Activated CD8-positive, alpha-beta T cell treated with anti-CD3 and anti-CD28 coated beads for 36 hours (primary cell): ENCODE measurements around the gene AWAT2. TPM values are rescaled to one million over a fixed set of nuclear protein-coding genes. Genes with fewer than 3 reads are reported as not detected.

Experiments
- ATAC-seq: fragments of 200-7000 bp; cut with Tn5 transposase; one replicate; pipeline ENCODE4 v1.10.0; 2021; ENCODE audit warnings: mild to moderate bottlenecking, moderate library complexity
- CTCF ChIA-PET: fragments of 350-600 bp; sonication (Branson Sonifier 250); formaldehyde crosslinking; loops from one replicate; lab custom pipeline; 2021; ENCODE audit warnings: antibody characterized with exemption; lab: Charles Lee
- POLR2A ChIA-PET: fragments of 350-600 bp; sonication (Branson Sonifier 250); formaldehyde crosslinking; loops from one replicate; lab custom pipeline; 2021; ENCODE audit warnings: antibody characterized with exemption; lab: Charles Lee
- DNase-seq: peaks from one replicate; pipeline ENCODE4 v3.0.0-alpha.2; 2020
- H3K27ac Mint-ChIP-seq: one replicate; pipeline ENCODE4 v1.8.0; 2021; ENCODE audit warnings: mild to moderate bottlenecking, mixed read lengths
- H3K27me3 Mint-ChIP-seq: one replicate; pipeline ENCODE4 v1.8.0; 2021; ENCODE audit warnings: mixed read lengths
- H3K36me3 Mint-ChIP-seq: one replicate; pipeline ENCODE4 v1.8.0; 2021; ENCODE audit warnings: low read depth, mixed read lengths
- H3K4me1 Mint-ChIP-seq: one replicate; pipeline ENCODE4 v1.8.0; 2021; ENCODE audit warnings: low read depth, mixed read lengths
- H3K4me3 Mint-ChIP-seq: one replicate; pipeline ENCODE4 v1.8.0; 2021; ENCODE audit warnings: mild to moderate bottlenecking, moderate library complexity, mixed read lengths
- H3K9me3 Mint-ChIP-seq: one replicate; pipeline ENCODE4 v1.8.0; 2021; ENCODE audit warnings: mixed read lengths
- intact Hi-C: fragments of 100-400 bp; cut with micrococcal nuclease; formaldehyde crosslinking; loops from one replicate; pipeline ENCODE4 v1.10.0; 2022
- total RNA-seq, 2 experiments: library from RNA; stranded (reverse); gene quantifications; one replicate each; pipeline ENCODE4 v1.2.3, GENCODE V29; 2021
- TF ChIP-seq, protein P1 (sequence below): fragments of 200-600 bp; IDR thresholded peaks from one replicate; pipeline ENCODE4 v1.8.0; 2022; ENCODE audit warnings: antibody characterized with exemption, mild to moderate bottlenecking

Gene AWAT2
- total RNA-seq, 2 experiments from 2014 or later: not detected

DNA sequence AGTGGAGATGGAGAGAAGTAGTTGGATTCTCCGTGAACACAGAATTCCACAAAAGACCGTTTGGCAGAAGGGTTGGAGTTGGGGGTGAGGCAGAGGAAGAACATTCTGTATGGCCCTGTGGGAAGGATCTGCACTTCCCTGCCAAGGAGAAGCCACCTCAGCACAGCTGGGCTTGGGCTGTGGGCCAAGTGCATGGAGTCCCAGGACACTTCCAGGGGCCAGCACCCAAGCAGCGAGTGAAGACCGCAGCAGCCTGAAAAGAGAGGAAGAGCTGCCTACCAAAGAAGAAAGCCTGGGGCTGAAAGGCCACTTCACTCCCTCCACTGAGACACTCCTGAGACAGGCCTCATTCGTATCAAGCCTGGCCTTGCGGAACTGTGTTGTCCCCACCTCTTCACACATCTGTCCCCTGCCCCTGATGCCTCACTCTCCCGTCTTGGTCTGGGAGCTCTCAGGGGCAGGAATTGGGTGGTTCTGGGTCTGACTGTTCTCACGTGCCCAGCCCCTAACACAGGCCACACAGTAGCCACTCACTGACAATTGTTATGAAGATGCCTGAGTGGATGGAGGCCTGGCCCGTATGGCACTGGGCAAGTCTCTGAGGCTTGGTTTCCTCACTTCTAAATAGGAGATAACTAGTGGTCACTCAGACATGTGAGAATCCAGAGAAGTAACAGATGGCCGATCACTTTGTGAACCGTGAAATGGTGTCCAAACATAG lies 3.3 kb upstream of the AWAT2 start:
- H3K36me3 Mint-ChIP-seq: no peaks in the 10 kb centered on the region
- intact Hi-C loops: no loop called here
- no peak overlapping the region for H3K4me3 Mint-ChIP-seq
- CTCF ChIA-PET: no interaction called here
- H3K27ac Mint-ChIP-seq: no peak overlapping the region
- TF ChIP-seq, protein P1, sequence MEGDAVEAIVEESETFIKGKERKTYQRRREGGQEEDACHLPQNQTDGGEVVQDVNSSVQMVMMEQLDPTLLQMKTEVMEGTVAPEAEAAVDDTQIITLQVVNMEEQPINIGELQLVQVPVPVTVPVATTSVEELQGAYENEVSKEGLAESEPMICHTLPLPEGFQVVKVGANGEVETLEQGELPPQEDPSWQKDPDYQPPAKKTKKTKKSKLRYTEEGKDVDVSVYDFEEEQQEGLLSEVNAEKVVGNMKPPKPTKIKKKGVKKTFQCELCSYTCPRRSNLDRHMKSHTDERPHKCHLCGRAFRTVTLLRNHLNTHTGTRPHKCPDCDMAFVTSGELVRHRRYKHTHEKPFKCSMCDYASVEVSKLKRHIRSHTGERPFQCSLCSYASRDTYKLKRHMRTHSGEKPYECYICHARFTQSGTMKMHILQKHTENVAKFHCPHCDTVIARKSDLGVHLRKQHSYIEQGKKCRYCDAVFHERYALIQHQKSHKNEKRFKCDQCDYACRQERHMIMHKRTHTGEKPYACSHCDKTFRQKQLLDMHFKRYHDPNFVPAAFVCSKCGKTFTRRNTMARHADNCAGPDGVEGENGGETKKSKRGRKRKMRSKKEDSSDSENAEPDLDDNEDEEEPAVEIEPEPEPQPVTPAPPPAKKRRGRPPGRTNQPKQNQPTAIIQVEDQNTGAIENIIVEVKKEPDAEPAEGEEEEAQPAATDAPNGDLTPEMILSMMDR: no peak
- no peaks in the 10 kb centered on the region for H3K4me1 Mint-ChIP-seq
- POLR2A ChIA-PET: no interaction called here
- DNase-seq: no peak
- H3K9me3 Mint-ChIP-seq: no peaks in the 10 kb centered on the region
- no peak for ATAC-seq
- H3K27me3 Mint-ChIP-seq: peaks cover 7% of the 10 kb centered on the region

DNA sequence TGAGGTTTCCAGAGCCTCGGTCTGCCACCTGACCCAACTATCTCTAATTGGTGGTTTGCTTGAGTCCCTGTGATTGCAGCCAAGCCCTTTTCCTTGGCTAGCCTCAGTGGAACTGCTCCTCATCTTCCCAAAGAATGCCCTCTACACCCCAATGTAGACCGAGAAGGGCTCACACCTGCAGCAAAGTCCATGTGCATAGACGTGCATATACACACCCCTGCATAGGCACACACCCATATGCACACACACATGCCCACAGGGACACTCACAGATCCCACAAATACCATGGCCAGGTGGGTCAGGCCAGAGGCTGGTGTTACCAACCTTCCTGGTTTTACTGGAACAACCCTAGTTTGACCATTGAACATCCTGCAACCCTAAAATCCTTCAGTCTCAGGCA lies 332 bp downstream of the AWAT2 start:
- DNase-seq (no peak), ATAC-seq (no peak)
- Mint-ChIP-seq H3K9me3 (no peaks in the 10 kb centered on the region), H3K4me1 (no peaks in the 10 kb centered on the region), H3K27ac (no peak overlapping the region), H3K36me3 (no peaks in the 10 kb centered on the region), H3K27me3 (peaks cover 6% of the 10 kb centered on the region), H3K4me3 (no peak overlapping the region)
- intact Hi-C loops: no loop called here
- TF ChIP-seq, protein P1: no peak
- ChIA-PET CTCF (no interaction called here), POLR2A (no interaction called here)

DNA sequence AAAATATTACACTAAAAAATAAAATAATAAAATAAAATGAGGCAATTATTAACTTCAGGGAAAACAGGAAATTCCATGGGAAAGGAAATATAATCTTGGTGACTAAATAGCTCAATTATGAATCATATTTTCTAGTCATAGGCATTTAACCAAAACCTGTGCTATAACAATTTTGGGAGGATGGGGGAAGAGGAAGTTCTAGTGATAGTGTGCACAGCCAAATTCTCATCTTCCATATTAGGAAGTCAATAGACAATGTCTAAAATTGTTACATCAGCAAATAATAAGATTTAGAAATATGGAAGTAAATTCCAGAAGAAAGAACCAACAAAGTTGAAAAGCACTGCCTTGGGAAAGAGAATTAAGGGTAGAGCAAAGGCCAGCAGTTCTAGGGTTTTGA lies 2.8 kb downstream of the AWAT2 start:
- Mint-ChIP-seq H3K36me3 (no peaks in the 10 kb centered on the region), H3K9me3 (no peaks in the 10 kb centered on the region), H3K4me1 (no peaks in the 10 kb centered on the region), H3K27me3 (peaks cover 6% of the 10 kb centered on the region), H3K4me3 (no peak overlapping the region), H3K27ac (no peak overlapping the region)
- intact Hi-C loops: no loop called here
- no peak for ATAC-seq
- TF ChIP-seq, protein P1: no peak
- ChIA-PET POLR2A (no interaction called here), CTCF (no interaction called here)
- DNase-seq: no peak

DNA sequence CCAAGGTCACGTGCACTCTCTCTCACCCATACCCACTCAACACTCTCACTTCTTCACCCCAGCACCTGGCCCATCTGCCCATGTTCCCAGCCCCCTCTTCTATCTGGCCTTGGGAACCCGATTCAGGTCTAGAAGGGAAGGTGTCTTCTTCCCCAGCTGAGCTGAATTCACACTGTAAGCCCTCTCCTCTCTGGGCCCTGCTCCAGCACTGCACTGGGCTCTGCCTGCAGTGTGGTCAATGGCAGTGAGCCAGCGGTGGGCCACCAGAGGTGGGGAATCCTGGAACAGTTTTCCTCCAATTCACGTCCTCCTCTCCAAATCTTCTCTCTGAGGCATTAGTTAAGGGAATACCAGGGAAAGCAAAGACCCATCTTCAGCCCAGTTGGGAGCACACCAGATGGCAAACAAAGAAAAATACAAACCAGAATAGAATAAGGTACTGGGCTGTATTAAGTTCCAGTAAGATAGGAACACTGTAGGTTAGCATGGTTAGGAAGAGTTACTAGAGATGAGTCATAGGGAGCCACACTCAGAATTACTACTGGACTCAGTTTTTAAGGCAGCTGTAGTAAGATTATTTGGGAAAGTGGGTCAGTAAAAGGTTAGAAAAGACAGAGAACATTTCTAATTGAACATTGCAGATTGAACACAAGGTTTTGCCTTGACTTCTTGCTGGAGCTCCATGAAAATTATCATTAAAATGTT lies 5.0 kb downstream of the AWAT2 start:
- ATAC-seq: no peak
- intact Hi-C loops: no loop called here
- TF ChIP-seq, protein P1: no peak
- Mint-ChIP-seq H3K36me3 (no peaks in the 10 kb centered on the region), H3K27me3 (peaks cover 5% of the 10 kb centered on the region), H3K9me3 (no peaks in the 10 kb centered on the region), H3K4me1 (no peaks in the 10 kb centered on the region), H3K4me3 (no peak overlapping the region), H3K27ac (no peak overlapping the region)
- DNase-seq: no peak
- POLR2A ChIA-PET: no interaction called here
- CTCF ChIA-PET: no interaction called here

DNA sequence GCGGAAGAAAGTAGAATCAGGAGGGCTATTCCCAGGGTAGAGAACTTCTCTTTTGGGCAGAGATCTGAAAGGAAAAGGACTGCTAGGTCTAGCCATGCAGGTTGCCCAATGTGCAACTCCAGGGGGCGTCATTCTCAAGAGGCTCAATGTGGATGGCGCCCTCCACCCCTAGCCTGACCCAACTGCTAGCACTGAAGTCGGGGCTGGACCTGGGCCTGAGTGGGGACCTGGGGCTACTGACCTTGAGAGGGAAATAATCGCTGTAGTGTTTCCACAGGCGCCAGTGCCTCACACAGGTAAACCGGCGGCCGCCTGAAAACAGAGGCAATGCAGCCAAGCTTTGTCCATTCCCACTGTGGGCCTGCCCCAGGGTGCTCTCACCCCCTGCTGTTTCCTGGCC lies 6.1 kb downstream of the AWAT2 start:
- CTCF ChIA-PET: no interaction called here
- no peaks in the 10 kb centered on the region for H3K36me3 Mint-ChIP-seq

More for the DNA sequence above, 6.1 kb downstream of the AWAT2 start:
- Mint-ChIP-seq H3K27me3 (peaks cover 5% of the 10 kb centered on the region), H3K9me3 (no peaks in the 10 kb centered on the region), H3K4me1 (no peaks in the 10 kb centered on the region), H3K4me3 (no peak overlapping the region), H3K27ac (no peak overlapping the region)
- no peak for ATAC-seq
- POLR2A ChIA-PET: no interaction called here
- TF ChIP-seq, protein P1: no peak
- no peak for DNase-seq
- intact Hi-C loops: no loop called here
